HFFc6 (cell line): Measurements from ENCODE around the gene ADAMTS13. TPM values are rescaled to one million over a fixed set of nuclear protein-coding genes. Genes with fewer than 3 reads are reported as not detected.
A peak's percentile ranks its signal among the peaks of the same experiment; 100 is the strongest.
"Not testable (repeated sequence)": the region's sequence is repeated elsewhere in the genome, so short reads cannot be mapped to it uniquely, and the experiment has no call there.

Source experiments
- DNase-seq: peaks from one replicate; pipeline ENCODE4 v3.0.0-alpha.2; 2018
- H3K27ac Mint-ChIP-seq: 2 replicates; pipeline ENCODE4 v1.8.0; 2020; ENCODE audit warnings: mild to moderate bottlenecking, mixed read lengths
- H3K27me3 Mint-ChIP-seq: 2 replicates; pipeline ENCODE4 v1.8.0; 2021; ENCODE audit warnings: mild to moderate bottlenecking, moderate library complexity, mixed read lengths; ENCODE audit not compliant: insufficient read depth
- H3K36me3 Mint-ChIP-seq: 2 replicates; pipeline ENCODE4 v1.8.0; 2021; ENCODE audit warnings: low read depth, mixed read lengths
- H3K4me1 Mint-ChIP-seq: 2 replicates; pipeline ENCODE4 v1.8.0; 2020; ENCODE audit warnings: low read depth, mixed read lengths
- H3K4me3 Mint-ChIP-seq: 2 replicates; pipeline ENCODE4 v1.8.0; 2020; ENCODE audit warnings: mild to moderate bottlenecking, moderate library complexity, mixed read lengths
- H3K9me3 Mint-ChIP-seq: 2 replicates; pipeline ENCODE4 v1.8.0; 2020; ENCODE audit warnings: mild to moderate bottlenecking, mixed read lengths
- CTCF ChIP-seq: fragments of 200-600 bp; sonication (generic); IDR thresholded peaks from 2 replicates; pipeline ENCODE4 v1.5.0; 2021; ENCODE audit warnings: antibody characterized with exemption, mild to moderate bottlenecking
- long read RNA-seq: library from polyadenylated mRNA; unstranded; transcript quantifications from one replicate; pipeline ENCODE4 v2.0.0, GENCODE V29; 2019
- total RNA-seq, 6 experiments: library from RNA; stranded (reverse); fragmentation: NEBNext Ultra II Directional; extraction: Animal tissue kit (Norgen Biotek cat#: 25700); gene quantifications; 2 replicates in 1 of 6; 3 replicates in 5 of 6; pipeline ENCODE4 v1.2.3, GENCODE V29; 2021

Gene ADAMTS13
- total RNA-seq, result 1 to 10 TPM in 1 of 6 experiments, under 1 TPM in 5; 0.41 to 1.2 (median 0.74) TPM
- long read RNA-seq, result 0 reads

- TF ChIP-seq CTCF, result peak; percentile 42; the same call in 1 of the 2 replicates
- H3K4me1 Mint-ChIP-seq, result peaks cover 8% of the 10 kb centered on the region
- no peaks in the 10 kb centered on the region for H3K9me3 Mint-ChIP-seq
- no peak within 1 kb of the TSS for H3K4me3 Mint-ChIP-seq
- no peak within 1 kb of the TSS for H3K27ac Mint-ChIP-seq
- DNase-seq, result no peak
- peaks cover 17% of the 10 kb centered on the region for H3K27me3 Mint-ChIP-seq
- H3K36me3 Mint-ChIP-seq, result no peaks in the 10 kb centered on the region
These were observed at the start of gene ADAMTS13 for GRCh38 chr9:133421615-133422542. ADAMTS13 (plus strand) TSS chr9:133422367; CDS start chr9:133422444, 77 bp downstream.

- Mint-ChIP-seq H3K9me3 (no peaks in the 10 kb centered on the region), H3K27me3 (peaks cover 11% of the 10 kb centered on the region), H3K4me1 (peaks cover 56% of the 10 kb centered on the region), H3K27ac (peak overlapping the region; percentile 99), H3K4me3 (peak overlapping the region; percentile 99), H3K36me3 (peaks cover 32% of the 10 kb centered on the region)
- peak; percentile 41 for DNase-seq
- no peak for TF ChIP-seq CTCF
These were observed 47.5 kb upstream of the ADAMTS13 start for GRCh38 chr9:133374612-133375115.

DNA sequence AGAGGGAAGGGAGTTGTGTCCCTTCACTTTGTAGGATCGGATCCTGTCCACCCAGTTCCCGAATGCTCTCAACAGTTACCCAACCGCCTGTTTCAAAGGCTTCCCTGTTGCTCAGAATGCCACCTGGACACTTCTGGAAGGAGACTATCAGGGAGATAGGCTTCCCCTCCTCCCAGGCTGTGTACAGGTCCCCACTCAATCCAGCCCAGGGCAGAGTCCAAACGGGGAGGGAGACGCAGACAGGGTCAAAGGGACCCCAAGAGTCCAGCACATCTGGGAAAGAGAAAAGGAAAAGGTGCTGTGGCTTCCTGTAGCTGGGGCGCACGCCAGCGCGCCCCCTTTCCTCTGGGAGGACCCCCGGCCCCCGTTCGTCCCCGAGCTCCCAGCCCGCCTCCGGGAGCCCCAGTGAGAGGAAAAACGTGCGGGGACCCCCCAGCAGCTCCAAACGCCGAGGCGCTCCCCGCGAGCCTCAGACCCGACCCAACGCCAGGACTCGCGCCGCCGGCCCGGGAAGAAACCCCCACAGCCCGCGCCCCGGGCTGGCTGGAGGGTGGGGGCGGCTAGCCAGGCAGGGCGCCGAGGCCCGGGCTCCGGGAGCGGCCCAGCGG lies 46.9 kb upstream of the ADAMTS13 start:
- no peak for DNase-seq
- H3K4me1 Mint-ChIP-seq, result peaks cover 51% of the 10 kb centered on the region
- no peak for TF ChIP-seq CTCF
- peaks cover 27% of the 10 kb centered on the region for H3K36me3 Mint-ChIP-seq
- peaks cover 7% of the 10 kb centered on the region for H3K27me3 Mint-ChIP-seq
- peak overlapping the region; percentile 99 for H3K4me3 Mint-ChIP-seq
- H3K27ac Mint-ChIP-seq, result peak overlapping the region; percentile 99
- no peaks in the 10 kb centered on the region for H3K9me3 Mint-ChIP-seq

GRCh38 chr9:133375724-133376654 lies 46.2 kb upstream of the ADAMTS13 start, which contains the start of the genes STKLD1 and SURF4:
STKLD1 (plus strand) TSS chr9:133376366; CDS start chr9:133376474, 108 bp downstream.
SURF4 (minus strand) TSS chr9:133376060; CDS start chr9:133375969, 91 bp downstream.
- peaks cover 7% of the 10 kb centered on the region for H3K27me3 Mint-ChIP-seq
- TF ChIP-seq CTCF, result no peak
- H3K4me3 Mint-ChIP-seq, result peak within 1 kb of the TSS; percentile 99
- peaks cover 43% of the 10 kb centered on the region for H3K4me1 Mint-ChIP-seq
- H3K36me3 Mint-ChIP-seq, result peaks cover 19% of the 10 kb centered on the region
- H3K9me3 Mint-ChIP-seq, result no peaks in the 10 kb centered on the region
- peak; percentile 90 for DNase-seq
- peak within 1 kb of the TSS; percentile 99 for H3K27ac Mint-ChIP-seq

DNA sequence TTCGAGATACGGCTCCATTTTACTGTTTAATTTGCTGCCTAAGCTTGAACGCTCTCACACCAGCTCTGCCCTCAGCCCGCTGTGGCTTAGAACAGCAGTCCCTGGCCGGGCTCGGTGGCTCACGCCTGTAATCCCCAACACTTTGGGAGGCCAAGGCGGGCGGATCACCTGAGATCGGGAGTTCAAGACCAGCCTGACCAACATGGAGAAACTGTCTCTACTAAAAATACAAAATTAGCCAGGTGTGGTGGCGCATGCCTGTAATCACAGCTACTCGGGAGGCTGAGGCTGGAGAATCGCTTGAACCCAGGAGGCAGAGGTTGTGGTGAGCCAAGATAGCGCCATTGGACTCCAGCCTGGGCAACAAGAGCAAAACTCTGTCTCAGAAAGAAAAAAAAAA lies 44.9 kb upstream of the ADAMTS13 start:
- Mint-ChIP-seq H3K4me1 (peaks cover 30% of the 10 kb centered on the region), H3K36me3 (peaks cover 15% of the 10 kb centered on the region), H3K4me3 (peak overlapping the region; percentile 75), H3K27ac (peak overlapping the region; percentile 43)
- not testable (repeated sequence) for H3K27me3 Mint-ChIP-seq, H3K9me3 Mint-ChIP-seq, DNase-seq
